ENCODE measurements around the gene DDRGK1.

DNA sequence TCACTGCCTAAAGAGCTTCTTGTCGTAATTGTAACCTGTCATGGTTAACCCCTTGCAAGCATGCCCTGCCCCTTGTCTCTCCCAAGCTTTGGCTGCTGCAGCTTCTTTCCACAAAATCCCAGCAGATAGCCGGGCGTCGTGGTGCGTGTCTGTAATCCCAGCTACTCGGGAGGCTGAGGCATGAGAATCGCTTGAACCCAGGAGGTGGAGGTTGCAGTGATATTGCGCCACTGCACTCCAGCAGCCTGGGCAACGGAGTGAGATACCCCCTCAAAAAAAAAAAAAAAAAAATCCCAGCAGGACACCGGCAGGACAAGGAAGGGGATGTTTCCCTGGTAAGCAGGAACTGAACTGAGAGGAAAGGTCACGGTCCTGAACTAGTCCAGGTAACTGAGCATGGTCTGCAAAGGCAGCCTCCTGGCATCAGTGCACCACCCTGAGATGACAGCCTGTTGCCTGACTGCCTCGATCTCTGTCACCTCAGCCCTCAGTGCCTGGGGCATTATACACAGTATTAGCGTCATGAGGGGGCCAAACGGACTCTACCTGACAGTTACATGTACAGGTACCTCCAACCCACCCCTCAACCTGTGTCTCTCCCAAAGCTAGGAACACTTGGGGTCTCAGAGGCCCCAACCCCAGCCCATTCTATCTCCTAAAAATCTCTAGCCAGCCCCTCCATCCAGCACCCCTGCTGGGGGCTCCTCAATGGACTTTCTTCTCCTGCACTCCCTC lies 32.9 kb downstream of the DDRGK1 start:
- TF ChIP-seq, protein P1, sequence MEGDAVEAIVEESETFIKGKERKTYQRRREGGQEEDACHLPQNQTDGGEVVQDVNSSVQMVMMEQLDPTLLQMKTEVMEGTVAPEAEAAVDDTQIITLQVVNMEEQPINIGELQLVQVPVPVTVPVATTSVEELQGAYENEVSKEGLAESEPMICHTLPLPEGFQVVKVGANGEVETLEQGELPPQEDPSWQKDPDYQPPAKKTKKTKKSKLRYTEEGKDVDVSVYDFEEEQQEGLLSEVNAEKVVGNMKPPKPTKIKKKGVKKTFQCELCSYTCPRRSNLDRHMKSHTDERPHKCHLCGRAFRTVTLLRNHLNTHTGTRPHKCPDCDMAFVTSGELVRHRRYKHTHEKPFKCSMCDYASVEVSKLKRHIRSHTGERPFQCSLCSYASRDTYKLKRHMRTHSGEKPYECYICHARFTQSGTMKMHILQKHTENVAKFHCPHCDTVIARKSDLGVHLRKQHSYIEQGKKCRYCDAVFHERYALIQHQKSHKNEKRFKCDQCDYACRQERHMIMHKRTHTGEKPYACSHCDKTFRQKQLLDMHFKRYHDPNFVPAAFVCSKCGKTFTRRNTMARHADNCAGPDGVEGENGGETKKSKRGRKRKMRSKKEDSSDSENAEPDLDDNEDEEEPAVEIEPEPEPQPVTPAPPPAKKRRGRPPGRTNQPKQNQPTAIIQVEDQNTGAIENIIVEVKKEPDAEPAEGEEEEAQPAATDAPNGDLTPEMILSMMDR (IDR thresholded peaks at IDR 0.05) = no peak
- no peak for TF ChIP-seq POLR2A (IDR thresholded peaks at IDR 0.05)

Data from esophagus squamous epithelium (tissue), 4 donors.